Measurements from ENCODE around the gene MTA3.

MTA3 gene

GRCh38 chr2:42733852-42734251 is 165.4 kb downstream of the MTA3 start:
- DNase-seq (ENCODE audit: low spot score) = no peak

- DNase-seq (ENCODE audit: low spot score) = no peak
Observed at GRCh38 chr2:42736598-42737322, 168.3 kb downstream of the MTA3 start.

GRCh38 chr2:42741140-42741539 is 172.7 kb downstream of the MTA3 start:
- DNase-seq (ENCODE audit: low spot score) = no peak

- DNase-seq (ENCODE audit: low spot score) = no peak
Observed at GRCh38 chr2:42742740-42743658, 174.6 kb downstream of the MTA3 start.

GRCh38 chr2:42743659-42743990 is 175.2 kb downstream of the MTA3 start:
- no peak for DNase-seq (ENCODE audit: low spot score)

- DNase-seq (ENCODE audit: low spot score) = no peak
Observed at GRCh38 chr2:42744545-42745082, 176.2 kb downstream of the MTA3 start.

- no peak for DNase-seq (ENCODE audit: low spot score)
Observed at GRCh38 chr2:42747422-42747821, 179.0 kb downstream of the MTA3 start.

GRCh38 chr2:42748840-42749239 is 180.4 kb downstream of the MTA3 start:
- no peak for DNase-seq (ENCODE audit: low spot score)

GRCh38 chr2:42752314-42752713 is 183.9 kb downstream of the MTA3 start:
- DNase-seq (ENCODE audit: low spot score) = peak; percentile 15

- no peak for DNase-seq (ENCODE audit: low spot score)
Observed at GRCh38 chr2:42752816-42753813, 184.7 kb downstream of the MTA3 start.

GRCh38 chr2:42754021-42754775 is 185.8 kb downstream of the MTA3 start:
- no peak for DNase-seq (ENCODE audit: low spot score)

- no peak for DNase-seq (ENCODE audit: low spot score)
Observed at GRCh38 chr2:42754776-42755140, 186.3 kb downstream of the MTA3 start.

GRCh38 chr2:42755191-42755880 is 186.9 kb downstream of the MTA3 start:
- DNase-seq (ENCODE audit: low spot score) = no peak

- DNase-seq (ENCODE audit: low spot score) = no peak
Observed at GRCh38 chr2:42756150-42756775, 187.8 kb downstream of the MTA3 start.

- no peak for DNase-seq (ENCODE audit: low spot score)
Observed at GRCh38 chr2:42756966-42757513, 188.6 kb downstream of the MTA3 start.

- no peak for DNase-seq (ENCODE audit: low spot score)
Observed at GRCh38 chr2:42757981-42758740, 189.7 kb downstream of the MTA3 start.

GRCh38 chr2:42758751-42759150 is 190.3 kb downstream of the MTA3 start:
- DNase-seq (ENCODE audit: low spot score) = no peak

GRCh38 chr2:42761554-42761953 is 193.1 kb downstream of the MTA3 start:
- no peak for DNase-seq (ENCODE audit: low spot score)

- no peak for DNase-seq (ENCODE audit: low spot score)
Observed at GRCh38 chr2:42762155-42762554, 193.7 kb downstream of the MTA3 start.
